ENCODE data around the gene PARM1. TPM values are rescaled to one million over a fixed set of nuclear protein-coding genes. Genes with fewer than 3 reads are reported as not detected.

Gene PARM1
- total RNA-seq, 1 donor from 2014 or later, result 65.2 TPM

DNA sequence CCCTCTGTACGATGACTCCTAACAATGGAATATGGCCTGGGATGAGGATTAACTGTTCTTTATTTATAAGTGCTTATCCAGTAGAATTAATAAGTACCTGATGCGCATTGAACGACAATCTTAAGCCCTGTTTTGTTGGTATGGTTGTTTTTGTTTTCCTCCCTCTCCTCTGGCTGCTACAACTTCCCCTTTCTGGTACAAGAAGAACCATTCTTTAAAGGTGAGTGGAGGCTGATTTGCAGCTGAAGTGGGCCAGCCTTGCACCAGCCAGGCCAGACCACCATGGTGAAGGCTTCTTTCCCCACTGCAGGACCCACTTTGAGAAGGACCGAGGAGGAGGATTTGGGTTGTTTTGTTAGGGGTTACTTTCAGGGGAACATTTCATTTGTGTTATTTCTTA is 113.3 kb downstream of the PARM1 start:
- intact Hi-C loops (cut with DNase I), result no loop called here
- DNase-seq, result no peak
- ATAC-seq (ENCODE audit: poor library complexity), result no peak

DNA sequence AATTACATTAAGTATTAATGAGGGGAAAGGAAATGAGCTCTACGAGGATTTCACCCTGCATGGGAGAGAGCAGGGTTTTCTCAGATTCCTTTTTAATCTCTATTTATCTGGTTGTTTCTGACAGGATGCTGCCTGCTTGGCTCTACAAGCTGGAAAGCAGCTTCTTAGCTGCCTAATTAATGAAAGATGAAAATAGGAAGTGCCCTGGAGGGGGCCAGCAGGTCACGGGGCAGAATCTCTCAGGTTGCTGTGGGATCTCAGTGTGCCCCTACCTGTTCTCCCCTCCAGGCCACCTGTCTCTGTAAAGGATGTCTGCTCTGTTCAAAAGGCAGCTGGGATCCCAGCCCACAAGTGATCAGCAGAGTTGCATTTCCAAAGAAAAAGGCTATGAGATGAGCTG is 113.7 kb downstream of the PARM1 start:
- no peak for DNase-seq
- intact Hi-C loops (cut with DNase I), result no loop called here
- no peak for ATAC-seq (ENCODE audit: poor library complexity)

DNA sequence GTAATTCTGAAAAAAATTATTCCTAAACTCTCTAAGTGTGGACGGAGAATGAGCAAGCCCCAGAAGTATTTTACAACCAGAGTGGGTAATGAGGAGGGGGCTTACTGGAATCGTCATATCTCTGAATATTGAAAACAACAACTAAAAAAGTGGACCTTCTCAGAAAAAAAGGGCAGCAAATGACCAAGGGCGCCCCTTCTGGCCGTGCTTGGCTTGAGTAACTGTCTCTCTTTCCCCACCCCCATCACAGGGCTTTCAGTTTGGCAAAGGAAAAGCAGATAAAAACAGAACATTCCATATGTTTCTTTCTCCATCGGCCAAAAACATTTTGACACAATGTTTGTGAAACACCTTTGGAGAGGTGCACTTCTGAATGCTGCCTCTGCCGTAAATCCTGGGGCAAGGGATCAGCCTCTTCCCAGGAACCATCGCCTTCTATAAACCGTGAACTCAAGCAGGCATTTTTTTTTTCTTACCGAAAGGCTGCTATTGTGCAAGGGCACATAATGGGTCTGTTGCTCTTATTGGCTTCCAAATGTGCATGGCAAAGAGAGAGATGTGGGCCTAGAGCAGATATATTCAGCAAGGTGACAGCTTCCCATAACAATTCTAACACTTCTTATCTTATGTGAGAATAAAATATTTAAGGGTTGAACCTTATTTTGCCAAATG is 115.4 kb downstream of the PARM1 start:
- no peak for DNase-seq
- intact Hi-C loops (cut with DNase I), result no loop called here

DNA sequence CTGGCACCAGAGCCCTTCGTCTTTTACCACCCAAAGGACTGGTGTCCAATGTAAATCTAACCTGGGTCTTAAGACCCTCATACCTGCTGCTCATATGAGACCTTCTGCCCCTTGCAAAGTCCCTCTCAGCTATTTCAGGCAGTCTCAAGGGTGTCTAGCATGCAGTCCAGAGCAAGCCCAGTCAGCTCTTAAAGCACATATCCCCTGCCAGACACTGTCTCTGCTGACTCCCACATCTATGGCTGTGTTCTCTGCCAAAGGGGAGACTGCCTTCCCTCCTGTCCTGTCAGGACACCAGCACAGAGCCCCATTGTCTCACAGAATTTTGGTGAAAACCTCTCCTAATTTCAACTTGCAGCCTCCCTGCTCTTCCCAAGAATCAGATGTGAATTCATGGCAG is 118.5 kb downstream of the PARM1 start:
- intact Hi-C loops (cut with DNase I), result no loop called here
- no peak for DNase-seq
- peak; percentile 72 for ATAC-seq (ENCODE audit: poor library complexity)

More for the DNA sequence above, 115.4 kb downstream of the PARM1 start:
- ATAC-seq (ENCODE audit: poor library complexity), result no peak

DNA sequence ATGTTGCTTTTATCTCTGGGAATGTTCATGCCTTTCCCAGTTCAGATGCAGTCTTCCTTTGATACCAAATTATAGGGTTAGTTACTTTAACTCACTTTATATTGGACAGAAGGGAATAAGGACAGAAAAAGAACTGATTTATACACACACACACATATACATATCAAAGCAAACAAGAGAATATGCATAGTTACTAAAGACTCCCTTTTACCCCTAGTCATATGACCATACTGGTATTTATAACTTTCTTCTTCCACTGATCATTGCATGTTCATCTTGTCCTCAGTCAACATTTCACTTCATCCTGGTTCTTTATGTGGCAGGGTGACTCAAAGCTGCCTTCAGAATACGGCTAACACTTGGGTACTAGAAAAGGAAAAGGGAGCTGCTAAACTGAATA is 120.4 kb downstream of the PARM1 start:
- ATAC-seq (ENCODE audit: poor library complexity), result no peak
- DNase-seq, result no peak
- intact Hi-C loops (cut with DNase I), result no loop called here

DNA sequence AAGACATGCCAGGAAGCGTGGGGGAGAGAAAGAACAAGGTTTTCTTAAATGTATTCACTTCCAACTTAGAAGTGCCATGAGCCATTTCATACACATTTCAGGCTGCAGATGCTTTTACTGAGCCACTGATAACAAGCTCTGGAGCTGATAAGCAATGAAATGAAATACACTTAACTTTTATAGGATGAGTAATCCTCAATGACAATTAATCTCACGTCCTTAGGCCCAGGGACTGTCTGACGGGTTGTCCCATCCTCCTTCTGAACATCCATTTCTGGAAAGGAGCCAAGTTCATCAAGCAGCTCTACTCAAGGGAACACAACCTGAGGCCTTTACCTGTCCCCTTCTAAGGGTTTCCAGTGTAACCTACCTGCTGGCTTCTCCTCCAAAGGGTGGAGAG is 121.2 kb downstream of the PARM1 start:
- ATAC-seq (ENCODE audit: poor library complexity), result no peak
- intact Hi-C loops (cut with DNase I), result no loop called here
- DNase-seq, result no peak

DNA sequence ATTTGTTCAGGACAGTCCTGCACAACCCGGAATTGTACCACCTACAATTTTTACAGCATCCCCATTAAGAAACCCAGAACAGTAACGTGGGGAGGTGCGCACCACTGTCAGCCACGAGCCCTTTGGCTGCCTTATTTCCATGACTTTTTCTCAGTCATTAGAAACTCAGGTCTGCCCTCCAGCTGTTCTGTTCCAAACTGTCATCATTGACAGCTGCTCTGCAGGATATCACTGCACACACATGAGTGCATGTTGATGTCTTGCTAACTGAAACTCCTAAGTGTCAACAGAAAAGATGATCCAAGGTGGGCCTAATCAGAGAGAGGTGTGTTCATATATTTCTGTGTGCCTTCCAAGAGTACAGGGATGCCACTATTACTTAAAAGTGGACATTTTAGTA is 123.4 kb downstream of the PARM1 start:
- intact Hi-C loops (cut with DNase I), result no loop called here
- ATAC-seq (ENCODE audit: poor library complexity), result peak; percentile 71
- DNase-seq, result no peak

DNA sequence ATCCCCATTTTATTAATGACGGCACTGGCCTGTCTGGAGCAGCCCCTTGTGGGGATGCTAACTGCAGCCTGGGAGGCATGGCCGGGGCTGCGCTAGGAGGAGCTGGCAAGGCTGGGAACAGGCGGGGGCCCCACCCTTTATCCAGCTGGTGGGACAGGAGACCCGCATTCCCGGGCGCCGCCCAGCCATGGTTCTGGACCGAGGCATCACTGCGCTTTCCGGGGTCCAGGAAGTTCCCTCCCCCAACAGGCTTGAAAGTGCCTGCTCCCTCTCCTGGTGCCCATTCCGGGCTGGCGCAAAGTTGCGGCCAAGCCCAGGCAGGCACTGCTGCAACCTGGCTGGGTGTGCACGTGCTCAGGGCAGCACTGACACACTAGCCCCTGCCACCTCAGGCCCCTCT is 124.5 kb downstream of the PARM1 start:
- ATAC-seq (ENCODE audit: poor library complexity), result no peak
- intact Hi-C loops (cut with DNase I), result no loop called here
- DNase-seq, result no peak

DNA sequence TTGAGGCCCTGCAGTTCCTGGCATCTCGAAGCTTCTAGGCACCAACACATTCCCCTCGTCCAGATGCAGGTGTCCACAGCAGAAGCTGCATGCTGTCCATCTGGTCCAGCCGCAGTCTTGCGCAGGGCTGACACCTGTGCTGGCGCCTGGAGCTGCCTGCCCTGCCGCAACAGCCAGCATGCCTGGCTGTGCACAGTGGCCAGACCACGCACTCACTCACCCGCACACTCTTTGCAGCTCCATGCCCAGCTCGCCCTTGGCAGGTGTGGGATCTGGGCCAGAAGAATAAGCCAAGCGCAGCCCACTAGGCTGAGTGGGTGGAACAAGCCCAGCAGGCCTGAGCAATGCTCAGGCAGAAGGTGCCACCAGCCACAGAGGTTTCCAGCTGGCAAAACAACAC is 125.6 kb downstream of the PARM1 start:
- ATAC-seq (ENCODE audit: poor library complexity), result no peak
- intact Hi-C loops (cut with DNase I), result no loop called here
- DNase-seq, result no peak

DNA sequence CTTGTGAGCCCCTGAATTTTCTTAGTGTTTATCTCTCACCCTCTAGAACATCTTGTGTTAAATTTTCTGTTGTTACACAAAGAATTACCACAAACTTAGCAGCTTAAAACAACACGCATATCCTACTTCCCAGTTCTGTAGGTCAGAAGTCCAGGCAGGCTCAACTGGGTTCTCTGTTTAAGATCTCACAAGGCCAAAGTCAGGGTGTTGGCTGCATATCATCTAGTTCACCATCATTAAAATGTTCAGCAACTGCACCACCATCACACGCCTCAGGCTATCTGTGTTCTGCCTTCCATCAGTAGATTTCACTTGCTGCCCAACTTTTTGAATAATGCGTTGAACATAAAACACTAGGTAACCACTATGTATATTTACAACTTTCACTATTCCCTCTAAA is 130.5 kb downstream of the PARM1 start:
- DNase-seq (no peak), ATAC-seq (ENCODE audit: poor library complexity) (no peak)
- intact Hi-C loops (cut with DNase I), result no loop called here

DNA sequence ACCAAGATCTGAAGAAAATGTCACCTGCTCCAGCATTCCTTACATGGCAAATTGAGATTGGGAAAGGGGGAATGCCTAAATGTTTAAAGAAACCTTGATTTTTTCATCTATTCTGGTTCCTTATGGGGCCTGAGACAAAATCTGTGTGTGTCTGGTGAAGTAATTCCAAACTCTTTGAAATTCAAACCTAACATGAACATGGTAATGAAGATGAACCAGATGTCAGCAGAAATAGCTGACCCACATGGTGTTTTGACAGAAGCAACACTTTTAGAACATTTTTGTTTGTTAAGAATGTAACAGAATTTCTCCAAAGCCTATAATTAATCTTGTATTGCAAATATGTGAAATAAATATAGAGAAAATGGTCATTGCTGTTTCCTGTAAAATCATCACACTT is 133.0 kb downstream of the PARM1 start:
- ATAC-seq (ENCODE audit: poor library complexity) (no peak), DNase-seq (no peak)
- intact Hi-C loops (cut with DNase I), result no loop called here

DNA sequence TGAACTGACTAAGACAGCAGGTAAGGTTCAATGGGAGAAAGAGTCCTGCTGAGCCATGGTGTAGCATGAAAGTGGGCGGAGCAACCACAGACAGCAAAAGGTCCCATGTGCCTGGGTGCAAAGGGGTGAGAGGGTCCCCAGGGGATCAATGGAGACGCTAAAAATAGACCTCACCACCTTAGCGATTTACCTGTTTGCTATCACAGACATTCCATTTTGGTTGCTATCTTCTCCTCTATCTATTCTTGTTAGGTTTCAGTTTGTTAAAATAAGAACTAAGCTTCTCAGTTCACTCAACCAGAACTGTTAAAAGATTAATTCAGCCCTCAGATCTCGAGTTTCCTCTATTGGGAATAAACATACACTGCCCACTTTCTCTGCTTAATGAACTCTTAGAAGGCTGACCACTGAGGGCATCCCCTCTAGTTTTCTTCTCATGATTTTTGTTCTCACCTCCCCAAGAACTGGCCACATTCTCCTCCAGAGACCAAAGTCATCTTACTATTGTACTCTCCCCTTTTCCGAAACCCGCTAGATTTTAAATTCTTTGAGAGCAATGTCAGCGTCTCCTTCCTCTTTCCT is 136.7 kb downstream of the PARM1 start:
- DNase-seq (no peak), ATAC-seq (ENCODE audit: poor library complexity) (no peak)
- intact Hi-C loops (cut with DNase I), result no loop called here

DNA sequence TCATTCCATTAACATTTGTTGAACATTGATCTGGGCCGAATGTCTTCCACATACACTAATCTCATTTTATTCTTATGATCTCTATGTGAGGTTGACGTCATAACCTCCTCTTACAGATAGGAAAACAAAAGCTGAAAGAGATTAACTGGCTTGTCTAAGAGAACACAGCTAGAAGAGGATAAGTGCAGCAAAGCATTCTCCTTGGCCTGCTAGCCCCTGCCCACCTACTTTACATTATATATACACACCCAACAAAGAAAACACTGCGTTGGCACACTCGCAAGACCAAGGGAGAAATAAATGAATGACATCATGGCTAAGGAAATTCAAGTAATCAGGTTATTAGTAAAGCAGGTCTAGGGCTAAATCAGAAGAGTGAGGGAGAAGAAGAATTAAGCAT is 138.4 kb downstream of the PARM1 start:
- DNase-seq, result no peak
- ATAC-seq (ENCODE audit: poor library complexity), result no peak
- intact Hi-C loops (cut with DNase I), result no loop called here

DNA sequence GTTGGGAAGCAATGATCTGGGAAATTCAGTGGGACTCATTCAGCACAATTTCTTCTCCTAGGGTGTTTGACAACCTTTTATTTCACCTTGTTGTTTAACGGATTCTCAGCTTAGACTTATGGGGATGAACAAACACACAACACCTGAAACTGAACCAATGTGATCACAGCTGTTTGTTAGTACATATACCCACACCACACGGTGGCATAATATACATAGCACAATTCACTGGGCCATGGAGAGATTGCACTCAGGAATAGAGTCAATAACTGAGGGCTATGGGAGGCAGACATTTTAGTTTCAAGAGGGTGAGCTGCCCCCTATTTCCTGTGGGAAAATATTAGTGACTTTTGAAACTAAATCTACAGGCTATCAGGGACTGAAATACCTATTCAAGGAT is 148.0 kb downstream of the PARM1 start:
- intact Hi-C loops (cut with DNase I), result no loop called here
- DNase-seq, result no peak
- ATAC-seq (ENCODE audit: poor library complexity), result no peak

DNA sequence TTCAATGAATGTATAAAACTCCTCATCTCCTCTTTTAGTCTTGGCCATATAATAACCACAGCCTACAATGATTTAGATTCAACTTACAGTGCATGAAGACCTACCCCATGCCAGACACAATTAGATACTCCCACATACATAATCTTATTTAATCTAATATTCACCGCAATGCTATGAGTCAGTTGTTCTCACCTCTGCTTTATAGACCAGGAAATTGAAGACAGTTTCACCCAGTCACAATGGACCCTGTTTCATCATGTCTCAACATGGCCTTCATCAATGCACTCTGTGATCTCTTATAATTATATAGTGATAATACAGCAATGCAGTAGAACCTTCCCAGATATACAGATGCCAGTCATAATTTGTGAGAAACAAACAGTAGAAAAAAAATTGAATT is 148.6 kb downstream of the PARM1 start:
- ATAC-seq (ENCODE audit: poor library complexity) (no peak), DNase-seq (no peak)
- intact Hi-C loops (cut with DNase I), result no loop called here

DNA sequence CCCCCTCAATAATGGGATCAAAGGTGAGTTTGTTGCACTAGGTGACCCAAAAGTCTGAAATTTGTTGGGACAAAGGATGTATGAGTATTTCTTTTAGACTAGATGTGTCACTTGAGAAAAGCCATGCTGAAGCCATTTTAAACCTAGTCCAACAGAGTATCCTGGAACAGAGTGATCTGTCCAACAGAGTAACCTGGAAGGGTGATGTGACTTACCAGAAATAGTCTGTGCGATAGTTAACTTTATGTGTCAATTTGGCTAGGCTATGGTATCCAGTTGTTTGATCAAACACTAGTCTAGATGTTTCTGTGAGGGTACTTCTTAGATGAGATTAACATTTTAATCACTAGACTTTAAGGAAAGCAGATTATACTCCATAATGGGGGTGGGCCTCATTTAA is 154.5 kb downstream of the PARM1 start:
- DNase-seq (no peak), ATAC-seq (ENCODE audit: poor library complexity) (peak; percentile 43)
- intact Hi-C loops (cut with DNase I), result no loop called here

DNA sequence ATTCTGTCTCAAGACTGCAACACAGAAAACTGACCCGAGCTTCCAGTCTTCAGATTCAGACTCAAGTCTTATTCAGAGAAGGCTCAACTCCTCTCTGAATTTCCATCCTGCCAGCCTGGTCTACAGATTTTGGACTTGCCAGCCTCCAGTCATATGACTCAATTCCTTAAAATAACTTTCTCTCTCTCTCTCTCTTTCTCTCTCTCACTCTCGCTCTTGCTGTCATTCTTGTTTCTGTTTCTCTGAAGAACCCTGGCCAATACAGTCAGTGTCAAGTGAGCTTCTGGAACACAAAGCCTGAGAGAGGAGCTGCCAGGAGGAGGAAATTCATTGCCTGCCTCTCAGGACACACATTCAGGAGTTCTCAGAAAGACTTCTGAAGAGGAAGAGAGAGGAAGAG is 154.9 kb downstream of the PARM1 start:
- intact Hi-C loops (cut with DNase I), result no loop called here
- peak; percentile 88 for ATAC-seq (ENCODE audit: poor library complexity)

DNA sequence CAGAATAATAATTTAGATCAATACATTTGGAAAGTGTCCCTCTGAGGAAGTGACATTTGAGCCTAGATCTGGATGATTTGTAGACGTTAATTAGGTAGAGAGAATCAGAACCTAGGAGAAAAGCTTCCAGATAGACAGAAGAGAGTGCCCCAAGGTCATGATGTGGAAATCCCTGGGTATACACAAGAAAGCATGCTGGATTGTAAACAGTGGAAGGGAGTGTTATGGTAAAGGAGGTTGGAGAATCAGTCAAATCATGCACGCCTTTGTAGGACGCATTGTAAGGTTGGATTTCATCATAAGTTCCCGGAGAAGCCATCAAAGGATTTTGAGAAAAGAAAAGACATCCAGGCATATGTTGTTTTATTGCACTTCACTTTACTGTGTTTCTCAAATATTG is 156.3 kb downstream of the PARM1 start:
- DNase-seq (no peak), ATAC-seq (ENCODE audit: poor library complexity) (no peak)
- intact Hi-C loops (cut with DNase I), result no loop called here

More for the DNA sequence above, 154.9 kb downstream of the PARM1 start:
- no peak for DNase-seq

DNA sequence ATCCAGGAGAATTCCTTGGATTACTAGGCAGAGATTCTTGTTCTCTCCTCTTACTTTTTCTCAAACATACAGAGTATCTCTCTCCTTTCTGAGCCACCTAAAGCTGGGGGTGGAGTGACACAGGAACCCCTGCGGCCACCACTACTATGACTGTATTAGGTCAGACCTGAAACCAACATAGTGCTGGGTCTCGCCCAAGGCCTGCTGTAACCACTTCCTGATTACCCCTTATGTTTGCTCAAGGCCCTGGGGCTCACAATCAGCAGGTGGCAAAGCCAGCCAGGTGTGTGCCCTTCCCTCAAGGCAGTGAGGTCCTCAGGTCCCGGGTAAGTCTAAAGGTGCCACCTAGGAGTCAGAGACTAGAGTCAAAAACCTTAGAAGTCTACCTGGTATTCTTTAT is 166.4 kb downstream of the PARM1 start:
- no peak for DNase-seq
- intact Hi-C loops (cut with DNase I), result no loop called here
- no peak for ATAC-seq (ENCODE audit: poor library complexity)

Data from Right ventricle myocardium superior (tissue), 1 donor.